ENCODE results near the gene ITGA8.
"Not testable (repeated sequence)": the region's sequence is repeated elsewhere in the genome, so short reads cannot be mapped to it uniquely, and the experiment has no call there.

Gene ITGA8

DNA sequence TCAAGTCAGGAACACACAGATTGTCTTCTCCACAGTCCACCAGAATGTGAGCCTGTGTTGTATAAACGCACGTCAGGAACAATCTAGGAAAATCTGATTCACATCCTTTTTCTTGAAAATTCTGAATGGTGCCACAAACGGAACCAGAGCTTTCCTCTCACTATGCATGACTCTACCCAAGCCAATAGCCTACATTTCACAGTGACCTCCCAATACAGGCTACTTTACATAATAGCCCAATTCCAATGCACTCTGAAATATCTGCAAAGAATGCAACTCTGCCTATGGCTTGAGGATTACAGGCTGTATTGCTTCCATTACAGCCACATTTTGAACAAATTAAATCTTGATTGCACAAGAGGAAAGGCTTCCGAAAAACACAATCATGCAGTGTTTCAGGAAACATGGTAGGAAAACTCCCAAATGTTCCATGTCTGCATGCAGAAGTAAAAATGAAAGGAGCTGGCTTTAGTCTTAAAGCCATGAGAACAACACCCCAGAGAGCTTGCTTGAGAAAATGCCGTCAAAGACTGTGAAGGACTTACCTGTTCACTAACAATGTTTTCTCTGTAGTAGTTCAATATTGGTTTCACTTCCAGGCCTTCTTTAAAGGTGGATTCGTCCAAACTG, 113.9 kb downstream of the ITGA8 start:
- DNase-seq, result no peak

DNA sequence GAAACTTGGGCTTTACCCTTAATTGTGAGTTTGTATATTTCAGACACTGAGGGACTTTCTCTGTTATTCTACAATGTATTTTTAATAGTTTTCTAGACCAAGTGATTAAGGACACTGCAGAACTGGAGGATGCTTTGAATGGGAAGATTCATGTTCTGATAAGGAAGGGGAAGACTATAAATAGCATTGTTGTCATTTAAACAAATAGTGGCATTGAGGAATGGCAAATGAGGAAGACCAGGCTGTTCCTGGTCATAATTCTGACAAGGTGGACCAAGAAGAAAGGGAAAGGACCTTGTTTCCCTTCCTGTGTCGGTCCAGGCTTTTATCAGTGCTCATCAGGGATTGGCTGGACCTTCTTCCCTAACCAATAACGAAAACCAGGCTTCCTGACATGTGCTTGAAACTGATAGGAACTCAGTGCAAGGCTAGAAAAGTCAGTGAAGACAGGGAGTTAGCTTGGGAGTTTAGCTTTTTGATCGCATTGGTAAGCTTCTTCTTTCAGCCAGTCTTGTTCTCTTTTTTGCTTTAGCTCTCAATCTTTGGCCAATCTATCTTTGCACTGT, 116.2 kb downstream of the ITGA8 start:
- DNase-seq, result no peak

DNA sequence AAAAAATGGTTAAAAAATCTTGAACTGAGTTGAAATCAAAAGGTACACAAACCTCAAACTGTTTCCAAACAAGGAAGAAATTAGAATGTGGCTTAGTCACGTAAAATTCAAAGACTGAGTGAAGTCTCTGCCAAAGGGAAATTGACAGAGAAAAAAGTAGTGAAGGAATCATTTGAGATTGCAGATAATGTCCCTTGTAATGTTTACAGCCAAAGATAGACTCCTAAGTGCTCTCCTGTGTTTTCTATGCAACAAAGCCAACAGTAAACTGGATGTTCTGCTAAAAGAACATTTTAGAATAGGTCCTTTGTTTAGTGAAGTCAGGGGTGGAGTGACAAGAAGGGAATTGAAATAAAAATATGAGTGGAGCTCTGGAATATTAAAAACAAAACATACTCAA, 117.9 kb downstream of the ITGA8 start:
- DNase-seq, result no peak

DNA sequence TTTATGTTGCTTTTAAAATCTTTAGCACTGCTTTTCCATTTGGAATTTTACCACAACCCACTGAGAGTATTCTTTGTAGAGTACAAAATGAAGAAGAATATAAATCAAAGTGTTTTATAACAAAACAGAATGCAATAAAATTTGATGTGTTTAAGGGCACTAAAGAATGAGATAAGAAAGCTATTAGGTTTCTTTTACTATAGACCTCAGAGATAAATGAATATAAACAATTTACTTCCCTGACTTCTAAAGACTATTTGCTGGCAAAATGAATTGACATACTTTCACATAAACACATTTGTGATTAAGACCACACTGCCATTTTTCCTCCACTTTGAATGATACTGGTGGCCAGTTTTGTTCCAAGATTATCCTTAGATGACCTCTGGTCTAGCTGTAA, 124.5 kb downstream of the ITGA8 start:
- no peak for DNase-seq

DNA sequence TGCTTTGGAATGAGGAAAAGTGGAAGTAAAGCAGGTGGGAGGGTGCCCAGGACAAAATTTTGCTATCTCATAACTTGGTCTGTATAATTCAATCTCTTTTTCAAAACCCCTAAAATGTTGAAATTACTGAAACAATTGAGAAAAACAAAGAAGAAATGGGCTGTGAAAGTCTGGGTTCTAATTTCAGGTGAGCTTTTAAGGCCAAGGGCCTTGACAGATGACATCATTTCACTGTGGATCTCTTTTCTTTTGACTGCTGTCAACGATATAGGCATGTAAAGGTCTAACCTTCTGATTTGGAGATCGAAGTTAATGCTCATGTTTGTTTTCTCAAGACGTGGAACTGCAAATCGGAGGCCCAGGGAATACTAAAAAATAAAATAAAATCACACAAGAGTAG, 127.8 kb downstream of the ITGA8 start:
- DNase-seq, result no peak

DNA sequence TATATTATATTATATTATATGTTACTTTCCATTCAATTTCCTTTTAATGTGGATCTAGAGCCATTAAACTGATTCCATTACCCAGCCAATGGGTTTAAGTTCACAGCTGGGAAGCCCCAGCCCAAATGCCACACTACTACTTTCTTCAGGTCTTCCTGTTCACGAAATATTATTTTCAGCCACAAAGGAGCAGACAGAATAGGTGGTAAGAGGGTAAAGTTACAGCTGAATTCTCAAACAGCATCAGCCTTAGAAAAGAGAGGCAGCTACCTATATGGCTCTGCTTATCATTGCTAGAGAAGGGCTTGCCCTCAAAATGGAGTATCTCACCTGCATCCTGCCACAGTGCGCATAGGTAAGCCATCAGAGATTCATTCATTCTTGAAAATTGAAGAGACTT, 128.3 kb downstream of the ITGA8 start:
- no peak for DNase-seq

DNA sequence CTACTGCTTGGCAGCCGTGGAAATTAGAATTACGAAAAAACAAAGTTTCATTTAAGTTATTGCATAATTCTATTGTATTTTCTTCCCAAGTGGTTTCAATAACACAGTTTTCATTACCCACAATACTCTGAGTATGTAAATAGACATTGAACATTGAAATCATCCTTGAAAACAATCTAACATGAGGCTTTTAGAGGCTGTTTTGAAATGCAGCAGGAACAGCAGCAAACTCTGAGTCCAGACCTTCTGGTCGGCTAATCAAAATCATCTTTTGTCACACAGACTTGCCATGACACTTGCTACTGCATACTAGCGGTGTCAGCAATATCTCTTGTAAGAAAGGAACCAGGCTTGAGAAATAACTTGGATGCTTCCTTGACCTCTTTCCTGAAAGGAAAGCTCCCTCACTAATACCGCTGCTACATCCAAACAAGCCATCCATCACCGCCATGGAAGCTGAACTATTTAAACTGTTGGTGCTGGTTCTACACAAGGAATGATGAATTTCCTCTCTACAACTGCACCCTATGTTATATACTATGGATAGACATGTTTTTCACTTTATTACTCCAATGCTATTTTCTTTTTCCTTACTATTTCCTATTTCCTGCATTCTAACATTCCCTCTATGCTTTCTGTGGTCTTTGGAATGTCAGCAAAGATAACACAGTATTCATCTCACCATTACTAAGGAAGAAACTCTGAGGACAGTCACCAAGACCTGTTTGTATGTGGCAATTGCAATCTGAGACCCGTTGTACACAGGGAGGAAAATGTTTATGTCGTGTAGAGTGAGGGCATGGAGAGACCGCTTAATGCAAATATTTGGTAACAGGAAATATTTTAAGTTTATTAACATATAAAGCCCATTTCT, 130.8 kb downstream of the ITGA8 start:
- no peak for DNase-seq

DNA sequence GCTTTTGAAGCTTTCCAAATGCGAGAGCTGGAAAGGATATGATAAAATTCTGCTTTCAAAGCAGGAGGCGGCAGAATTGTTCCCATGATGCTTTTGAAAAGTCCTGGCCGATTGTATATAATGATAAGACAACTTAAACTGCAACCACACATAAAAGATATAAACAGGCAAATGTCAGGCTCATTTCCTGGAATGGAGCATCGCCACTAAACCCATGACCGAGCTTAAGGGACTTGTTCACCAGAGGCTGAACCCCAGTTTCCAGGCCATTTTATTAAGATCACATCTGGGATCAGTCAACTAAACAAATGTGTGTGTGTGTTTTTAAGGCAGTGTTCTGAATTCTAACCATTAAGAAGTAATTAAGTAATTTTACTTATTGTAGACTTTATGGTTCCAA, 131.6 kb downstream of the ITGA8 start:
- no peak for DNase-seq

DNA sequence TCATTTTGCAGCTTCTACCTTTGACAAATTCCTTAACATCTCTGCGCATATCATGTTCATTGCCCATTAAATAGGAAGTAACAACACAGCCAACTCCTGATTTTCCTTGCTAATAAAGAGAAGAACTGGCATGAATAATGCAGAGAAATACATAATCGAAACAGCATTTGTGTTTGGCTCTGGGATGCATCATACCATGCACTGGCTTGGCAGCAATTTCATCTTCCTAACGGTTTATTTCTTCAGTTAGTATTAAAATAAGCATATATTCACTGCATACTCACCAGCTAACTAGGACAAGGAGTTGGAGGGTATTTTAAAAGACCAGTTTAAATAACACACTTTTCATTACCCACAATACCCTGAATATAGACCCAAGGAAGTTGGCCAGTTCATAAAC, 132.5 kb downstream of the ITGA8 start:
- DNase-seq, result no peak

DNA sequence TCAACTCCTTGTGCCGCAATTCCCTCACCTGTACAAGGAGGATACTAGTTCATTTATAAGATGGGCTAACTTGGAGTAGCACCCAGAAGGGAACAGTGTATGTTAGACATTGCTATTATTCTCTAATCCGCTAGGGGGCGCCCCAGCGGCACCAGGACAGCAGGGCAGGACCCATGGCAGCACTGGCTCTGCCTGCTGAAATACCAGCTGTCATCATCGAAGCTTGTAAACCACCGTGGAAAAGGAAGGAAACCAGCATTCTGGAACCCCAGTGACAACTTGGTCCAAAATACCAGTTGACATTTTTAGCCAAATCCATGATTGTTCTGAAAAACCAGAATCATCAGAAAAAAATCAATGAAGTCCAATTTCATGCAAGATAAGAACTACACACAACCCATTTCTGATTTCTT, 134.4 kb downstream of the ITGA8 start:
- peak; percentile 8 for DNase-seq

DNA sequence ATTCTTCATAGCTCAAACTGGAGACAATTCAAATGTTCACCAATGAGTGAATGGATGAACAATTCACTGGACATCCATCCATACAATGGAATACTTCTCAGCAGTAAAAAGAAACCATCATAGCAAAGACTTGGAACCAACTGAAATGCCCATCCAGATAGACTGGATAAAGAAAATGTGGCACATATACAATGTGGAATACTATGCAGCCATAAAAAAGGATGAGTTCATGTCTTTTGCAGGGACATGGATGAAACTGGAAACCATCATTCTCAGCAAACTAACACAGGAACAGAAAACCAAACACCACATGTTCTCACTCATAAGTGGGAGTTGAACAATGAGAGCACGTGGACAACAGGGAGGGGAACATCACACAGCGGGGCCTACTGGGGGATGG, 136.8 kb downstream of the ITGA8 start:
- DNase-seq, result not testable (repeated sequence)

DNA sequence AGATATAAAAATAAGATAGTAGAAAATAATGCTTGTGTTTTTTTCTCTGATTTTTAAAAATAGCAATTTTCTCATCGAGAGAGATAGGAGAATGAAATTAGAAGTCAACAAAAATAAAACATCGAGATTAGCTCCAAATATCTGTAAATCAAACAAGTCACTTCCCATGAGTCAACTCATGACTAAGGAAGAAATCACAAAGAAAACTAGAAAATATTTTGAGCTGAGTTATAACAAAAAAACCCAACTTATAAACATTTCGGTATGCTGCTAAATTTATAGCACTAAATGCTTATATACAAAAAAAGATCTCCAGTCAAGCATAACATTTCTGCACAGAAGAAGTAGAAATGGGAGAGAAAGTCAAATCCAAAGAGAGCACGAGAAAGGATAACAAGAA, 140.1 kb downstream of the ITGA8 start:
- DNase-seq, result no peak

DNA sequence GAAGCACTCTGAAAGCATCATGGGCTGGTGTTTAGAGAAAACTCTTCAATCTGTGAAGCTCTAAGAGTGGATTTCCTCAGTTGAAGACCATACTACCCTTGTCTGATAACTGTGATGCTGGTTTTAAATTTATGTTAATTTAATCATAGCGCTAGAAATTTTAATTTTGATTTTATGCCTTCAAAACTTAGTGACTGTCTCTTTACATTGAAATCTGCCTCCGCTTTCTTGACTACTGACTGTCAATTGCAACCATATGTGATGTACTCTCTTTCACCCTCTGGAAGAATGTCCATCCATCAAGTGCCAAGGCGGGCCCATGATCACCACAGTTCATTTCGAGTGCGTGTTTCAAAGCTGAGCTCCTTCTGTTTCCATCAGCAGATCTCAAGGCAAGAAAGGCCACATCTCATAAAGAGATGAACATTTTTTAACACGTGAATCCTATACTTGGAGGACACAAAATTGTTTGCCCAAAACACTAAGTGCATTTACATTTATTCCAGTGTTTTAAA, 147.1 kb downstream of the ITGA8 start:
- no peak for DNase-seq

DNA sequence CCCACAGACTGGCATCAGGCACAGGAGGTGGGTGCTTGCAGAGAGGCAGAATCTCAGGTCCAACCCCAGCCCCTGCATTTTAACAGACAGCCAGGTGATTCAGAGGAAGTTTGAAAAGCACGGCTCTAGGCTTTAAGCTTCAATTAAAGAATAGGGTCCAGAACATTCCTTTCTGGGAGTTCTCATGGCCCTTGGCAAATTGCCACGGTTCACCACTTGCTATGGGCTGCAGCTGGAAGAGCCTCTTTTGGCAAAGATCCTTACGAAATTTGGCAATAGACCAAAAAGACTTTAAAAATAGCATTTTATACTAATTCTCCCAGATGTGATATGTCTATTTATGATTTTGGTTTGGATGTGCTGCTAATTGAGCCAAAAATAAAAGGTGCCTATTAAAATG, 148.1 kb downstream of the ITGA8 start:
- DNase-seq, result no peak

DNA sequence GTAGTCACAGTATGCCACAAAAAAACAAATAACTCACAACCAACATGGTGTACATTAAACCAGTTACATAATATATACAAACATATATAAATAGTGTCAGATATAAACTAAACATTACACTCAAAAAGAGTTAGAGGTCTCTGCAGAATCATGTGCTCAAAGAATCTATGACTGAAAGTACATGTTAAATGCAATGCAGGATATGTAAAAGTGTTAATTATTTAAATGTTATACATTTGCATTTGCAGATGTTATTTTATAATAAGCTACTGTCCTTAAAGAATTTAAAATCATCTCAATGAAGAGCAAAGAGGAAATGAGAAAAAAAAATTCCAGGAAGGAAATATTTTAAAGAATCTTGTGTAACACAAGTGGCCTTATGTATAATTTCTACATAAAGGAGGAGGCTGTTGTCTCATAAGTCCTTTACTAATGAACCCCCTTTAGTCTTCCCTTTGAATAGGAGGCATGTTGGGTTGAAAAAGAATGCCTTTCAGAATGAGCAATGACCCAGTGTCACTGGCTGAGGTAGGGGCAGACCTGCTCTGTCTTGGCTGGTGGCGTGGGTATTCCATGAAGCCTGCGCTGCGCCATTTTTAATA, 148.9 kb downstream of the ITGA8 start:
- no peak for DNase-seq

DNA sequence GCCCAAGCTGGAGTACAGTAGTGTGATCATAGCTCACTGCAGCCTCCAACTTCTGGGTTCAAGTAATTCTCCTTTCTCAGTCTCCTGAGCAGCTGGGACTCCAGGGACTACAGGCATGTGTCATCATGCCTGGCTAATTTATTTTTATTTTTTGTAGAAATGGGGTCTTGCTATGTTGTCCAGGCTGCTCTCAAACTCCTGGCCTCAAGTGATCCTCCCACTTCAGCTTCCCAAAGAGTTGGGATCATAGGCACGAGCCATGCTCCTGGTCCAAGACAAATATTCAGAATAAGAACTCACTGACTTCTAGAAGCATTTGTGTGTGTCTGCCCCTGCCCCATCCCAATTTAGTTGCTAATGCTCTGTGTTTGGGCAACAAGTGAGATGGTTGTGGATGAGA, 151.8 kb downstream of the ITGA8 start:
- DNase-seq, result no peak

DNA sequence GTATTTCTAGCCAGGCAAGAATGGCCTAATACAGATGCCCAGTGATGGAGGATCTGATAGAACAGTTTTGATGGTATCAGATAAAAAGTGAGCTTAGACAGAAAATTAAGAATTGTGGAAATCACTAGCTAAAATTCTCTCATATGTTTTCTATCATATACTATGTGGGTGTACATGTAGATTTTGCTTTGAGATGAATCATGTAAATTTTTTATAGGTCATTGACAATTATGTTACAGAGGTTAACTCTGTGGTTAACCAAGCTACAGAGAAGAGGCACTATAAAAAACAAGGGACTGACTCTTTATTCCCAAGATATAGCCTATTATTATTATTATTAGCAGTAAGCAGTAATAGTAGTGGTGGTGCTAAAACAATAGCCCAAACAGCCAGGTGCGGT, 156.5 kb downstream of the ITGA8 start:
- DNase-seq, result no peak

DNA sequence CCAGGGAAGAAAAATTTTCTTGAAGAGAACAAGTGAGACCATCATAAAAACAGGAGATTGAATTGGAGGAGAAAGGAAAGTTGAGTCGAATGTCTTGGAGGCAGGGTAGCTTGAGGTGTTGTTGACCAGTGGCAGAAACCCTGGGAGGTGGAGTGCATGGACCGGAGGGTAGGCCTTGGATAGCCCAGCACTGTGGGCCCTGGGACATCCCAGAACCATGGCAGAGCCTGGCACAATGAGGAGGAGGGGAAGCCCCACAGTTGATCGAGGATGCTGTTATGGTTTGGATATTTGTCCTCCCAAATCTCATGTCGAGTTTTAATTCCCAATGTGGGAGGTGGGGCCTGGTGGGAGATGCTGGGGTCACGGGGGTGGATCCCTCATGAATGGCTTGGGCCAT, 157.1 kb downstream of the ITGA8 start:
- DNase-seq, result no peak

DNA sequence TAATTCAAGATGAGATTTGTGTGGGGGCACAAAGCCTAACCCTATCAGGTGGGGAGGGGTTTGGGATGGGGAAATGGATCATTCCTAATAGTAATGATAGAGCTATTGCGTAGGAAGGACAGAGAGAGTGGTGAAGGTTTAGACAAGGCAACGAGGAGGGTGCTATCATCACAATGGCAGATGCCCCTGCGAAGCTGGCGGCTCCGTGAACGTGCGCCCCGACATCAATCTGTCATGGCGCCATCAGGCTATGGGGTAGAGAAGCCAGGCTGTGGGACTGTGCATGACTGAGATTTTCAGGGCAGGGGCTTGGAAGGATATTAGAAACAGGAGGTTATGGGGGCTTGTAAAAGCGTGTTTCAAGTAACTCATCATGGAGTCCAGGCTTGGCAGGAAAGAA, 157.6 kb downstream of the ITGA8 start:
- no peak for DNase-seq

DNA sequence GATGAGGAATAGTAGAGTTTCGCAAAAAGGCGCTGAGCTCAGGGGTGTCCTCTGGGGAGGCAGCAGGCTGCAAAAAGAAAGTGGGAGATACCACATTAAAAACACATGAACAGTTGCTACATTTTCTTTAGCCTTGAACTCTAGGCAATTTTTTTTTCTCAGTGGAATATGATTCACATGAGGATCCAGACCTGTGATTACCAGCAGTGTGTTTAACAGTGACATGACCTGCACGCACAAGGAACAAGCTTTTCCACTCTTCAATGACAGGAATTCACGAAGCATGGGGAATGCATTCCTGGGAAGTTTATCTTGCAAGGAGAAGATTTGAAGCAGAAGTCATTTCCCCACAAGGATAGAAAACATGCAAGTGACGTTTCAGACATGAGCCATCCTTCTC, 161.6 kb downstream of the ITGA8 start:
- DNase-seq, result no peak

DNA sequence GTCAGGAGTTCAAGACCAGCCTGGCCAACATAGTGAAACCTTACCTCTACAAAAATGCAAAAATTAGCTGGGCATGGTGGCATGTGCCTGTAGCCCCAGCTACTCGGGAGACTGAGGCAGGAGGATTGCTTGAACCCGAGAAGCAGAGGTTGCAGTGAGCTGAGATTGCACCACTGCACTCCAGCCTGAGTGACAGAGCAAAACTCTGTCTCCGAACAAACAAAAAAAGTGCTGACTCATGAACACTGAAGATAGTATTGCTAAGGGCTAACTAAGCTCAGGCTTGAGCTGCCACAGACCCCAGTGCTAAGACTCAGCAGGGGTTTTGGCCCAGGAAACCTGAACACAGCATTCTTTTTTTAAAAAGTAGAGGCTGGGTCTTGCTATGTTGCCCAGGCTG, 162.6 kb downstream of the ITGA8 start:
- DNase-seq, result not testable (repeated sequence)

DNA sequence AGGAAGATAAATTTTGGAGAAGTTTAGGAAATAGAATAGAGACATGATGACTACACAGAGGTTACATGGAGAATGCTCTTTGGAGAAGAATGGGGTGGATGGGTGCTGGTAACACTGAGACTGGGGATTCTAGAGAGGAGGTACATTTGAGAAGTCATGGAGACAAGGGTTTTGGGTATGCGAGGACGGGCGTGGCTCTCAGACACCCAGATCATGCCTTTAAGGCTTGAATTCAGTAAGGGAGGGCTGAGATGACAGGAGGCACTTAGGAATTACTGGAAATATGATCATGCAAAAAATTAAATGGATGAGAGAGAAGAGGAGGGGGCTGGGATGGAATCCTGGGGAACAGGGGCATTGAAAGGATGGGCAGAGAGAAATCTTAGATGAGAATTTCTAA, 168.8 kb downstream of the ITGA8 start:
- no peak for DNase-seq

DNA sequence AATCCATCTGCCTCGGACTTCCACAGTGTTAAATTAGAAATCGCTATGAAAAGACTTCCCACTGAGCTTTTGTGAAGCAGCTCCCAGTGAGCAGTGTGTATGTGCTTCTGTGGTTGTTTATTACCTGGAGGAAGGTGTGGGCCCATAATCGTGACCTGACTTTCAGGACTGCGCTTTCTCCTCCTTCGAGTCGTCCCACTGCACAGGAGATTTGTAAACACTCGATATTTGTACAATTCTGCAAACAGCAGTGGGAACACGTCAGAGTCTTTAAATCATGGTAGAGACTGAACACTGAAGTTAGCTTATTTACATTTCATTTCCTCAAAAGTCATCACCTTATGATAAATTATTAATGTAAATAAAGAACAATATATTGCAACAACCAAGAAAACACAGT, 171.4 kb downstream of the ITGA8 start:
- DNase-seq, result no peak

DNA sequence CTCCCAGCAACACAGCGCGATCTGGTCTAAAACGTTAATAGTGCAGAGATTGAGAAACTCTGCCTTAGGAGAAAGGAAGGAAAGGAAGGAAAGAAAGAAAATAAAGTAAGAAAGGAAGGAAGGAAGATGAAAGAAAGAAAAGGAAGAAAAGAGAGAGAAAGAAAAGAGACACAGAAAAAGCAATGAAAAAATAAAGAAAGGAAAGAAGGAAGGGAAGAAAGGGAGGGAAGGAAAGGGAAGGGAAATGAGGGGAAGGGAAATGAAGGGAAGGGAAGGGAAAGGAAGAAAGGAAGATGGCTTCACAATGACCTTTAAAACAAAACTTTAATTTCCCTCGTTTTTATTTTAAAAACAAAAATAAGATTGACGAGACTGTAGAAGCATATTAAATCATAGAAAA, 173.1 kb downstream of the ITGA8 start:
- DNase-seq, result no peak
